ENCODE results near the gene ZDHHC11. TPM values are rescaled to one million over a fixed set of nuclear protein-coding genes. Genes with fewer than 3 reads are reported as not detected.

Gene ZDHHC11
- total RNA-seq, 1 donor from 2014 or later, result not detected

DNA sequence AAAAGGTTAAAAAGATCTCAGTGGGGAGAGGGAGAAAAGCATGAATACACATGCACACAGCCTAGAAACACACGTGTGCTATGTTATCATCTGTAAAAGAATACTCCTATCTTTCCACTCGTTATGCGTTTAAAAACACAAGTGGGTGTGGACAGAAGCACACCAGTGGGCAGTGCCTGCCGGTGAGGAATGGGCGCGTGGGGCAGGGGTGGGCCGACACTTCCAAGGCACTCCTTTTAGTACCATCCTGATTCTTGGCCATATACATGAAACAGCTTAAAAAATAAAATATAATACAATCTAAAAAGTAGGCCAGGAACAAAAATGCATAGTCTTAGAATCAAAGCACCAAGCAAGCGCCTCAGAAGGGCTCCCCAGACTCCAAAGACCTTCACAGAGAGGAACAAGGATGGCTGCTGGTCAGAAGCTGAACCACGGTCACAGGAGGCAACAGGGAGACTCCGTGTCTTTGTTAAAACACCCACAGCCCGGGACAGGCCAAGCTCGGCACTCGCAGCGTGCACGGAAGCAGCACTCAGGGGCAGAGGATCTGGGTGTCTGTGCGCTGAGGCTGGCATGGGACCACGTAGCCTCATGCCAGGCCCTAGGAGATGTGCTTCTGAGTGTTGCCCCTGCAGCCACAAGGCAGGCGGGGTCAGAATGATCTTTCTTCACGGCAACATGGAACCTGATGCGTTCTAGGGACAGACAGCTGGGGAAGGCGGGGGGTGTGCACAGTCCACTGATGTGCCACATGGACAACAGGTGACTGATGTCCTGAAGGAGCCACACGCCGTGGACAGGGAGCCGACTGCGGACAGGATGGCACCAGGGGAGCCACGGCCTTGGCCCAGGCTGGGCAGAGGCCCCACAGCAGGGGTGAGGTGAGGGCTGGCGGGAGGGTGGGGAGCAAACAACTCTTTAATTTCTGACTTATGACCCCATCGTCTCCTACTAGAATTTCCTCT is 25.9 kb upstream of the ZDHHC11 start:
- DNase-seq (ENCODE audit: low spot score in 2 of 2), result no peak
- TF ChIP-seq, protein P1, sequence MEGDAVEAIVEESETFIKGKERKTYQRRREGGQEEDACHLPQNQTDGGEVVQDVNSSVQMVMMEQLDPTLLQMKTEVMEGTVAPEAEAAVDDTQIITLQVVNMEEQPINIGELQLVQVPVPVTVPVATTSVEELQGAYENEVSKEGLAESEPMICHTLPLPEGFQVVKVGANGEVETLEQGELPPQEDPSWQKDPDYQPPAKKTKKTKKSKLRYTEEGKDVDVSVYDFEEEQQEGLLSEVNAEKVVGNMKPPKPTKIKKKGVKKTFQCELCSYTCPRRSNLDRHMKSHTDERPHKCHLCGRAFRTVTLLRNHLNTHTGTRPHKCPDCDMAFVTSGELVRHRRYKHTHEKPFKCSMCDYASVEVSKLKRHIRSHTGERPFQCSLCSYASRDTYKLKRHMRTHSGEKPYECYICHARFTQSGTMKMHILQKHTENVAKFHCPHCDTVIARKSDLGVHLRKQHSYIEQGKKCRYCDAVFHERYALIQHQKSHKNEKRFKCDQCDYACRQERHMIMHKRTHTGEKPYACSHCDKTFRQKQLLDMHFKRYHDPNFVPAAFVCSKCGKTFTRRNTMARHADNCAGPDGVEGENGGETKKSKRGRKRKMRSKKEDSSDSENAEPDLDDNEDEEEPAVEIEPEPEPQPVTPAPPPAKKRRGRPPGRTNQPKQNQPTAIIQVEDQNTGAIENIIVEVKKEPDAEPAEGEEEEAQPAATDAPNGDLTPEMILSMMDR (IDR thresholded peaks at IDR 0.05), result no peak
- intact Hi-C loops (cut with DNase I), result no loop called here
- no peak overlapping the region for H3K27ac ChIP-seq
- peaks cover 67 to 72% of the 10 kb centered on the region in 2 donors for H3K36me3 ChIP-seq
- no peaks in the 10 kb centered on the region for H3K27me3 ChIP-seq
- no peaks in the 10 kb centered on the region for H3K9me3 ChIP-seq
- no peak overlapping the region for H3K4me3 ChIP-seq
- H3K4me1 ChIP-seq, result no peaks in the 10 kb centered on the region

- intact Hi-C loops (cut with DNase I), result no loop called here
- no peak overlapping the region for H3K27ac ChIP-seq
- H3K4me1 ChIP-seq, result no peaks in the 10 kb centered on the region
- no peak overlapping the region for H3K4me3 ChIP-seq
- TF ChIP-seq, protein P1 (IDR thresholded peaks at IDR 0.05), result no peak
- DNase-seq (ENCODE audit: low spot score in 2 of 2), result no peak
- peaks cover 67 to 72% of the 10 kb centered on the region in 2 donors for H3K36me3 ChIP-seq
- H3K27me3 ChIP-seq, result no peaks in the 10 kb centered on the region
- no peaks in the 10 kb centered on the region for H3K9me3 ChIP-seq
These were observed 25.1 kb upstream of the ZDHHC11 start for GRCh38 chr5:875931-876330.

GRCh38 chr5:873328-873727 is 22.5 kb upstream of the ZDHHC11 start:
- Histone ChIP-seq H3K27me3 (no peaks in the 10 kb centered on the region), H3K27ac (no peak overlapping the region), H3K4me3 (no peak overlapping the region), H3K4me1 (no peaks in the 10 kb centered on the region), H3K9me3 (no peaks in the 10 kb centered on the region), H3K36me3 (peaks cover 90 to 93% of the 10 kb centered on the region in 2 donors)
- TF ChIP-seq, protein P1 (IDR thresholded peaks at IDR 0.05), result no peak
- intact Hi-C loops (cut with DNase I), result no loop called here
- no peak for DNase-seq (ENCODE audit: low spot score in 2 of 2)

GRCh38 chr5:872301-872700 is 21.5 kb upstream of the ZDHHC11 start:
- no peaks in the 10 kb centered on the region for H3K27me3 ChIP-seq
- no peak for DNase-seq (ENCODE audit: low spot score in 2 of 2)
- TF ChIP-seq, protein P1 (IDR thresholded peaks at IDR 0.05), result no peak
- H3K9me3 ChIP-seq, result no peaks in the 10 kb centered on the region
- H3K4me3 ChIP-seq, result no peak overlapping the region
- no peaks in the 10 kb centered on the region for H3K4me1 ChIP-seq
- peaks cover 91 to 93% of the 10 kb centered on the region in 2 donors for H3K36me3 ChIP-seq
- intact Hi-C loops (cut with DNase I), result no loop called here
- H3K27ac ChIP-seq, result no peak overlapping the region

GRCh38 chr5:871596-872298 is 21.0 kb upstream of the ZDHHC11 start:
- DNase-seq (ENCODE audit: low spot score in 2 of 2), result no peak
- peaks cover 91 to 93% of the 10 kb centered on the region in 2 donors for H3K36me3 ChIP-seq
- no peaks in the 10 kb centered on the region for H3K27me3 ChIP-seq
- TF ChIP-seq, protein P1 (IDR thresholded peaks at IDR 0.05), result no peak
- H3K9me3 ChIP-seq, result no peaks in the 10 kb centered on the region
- H3K4me3 ChIP-seq, result no peak overlapping the region
- intact Hi-C loops (cut with DNase I), result no loop called here
- no peak overlapping the region for H3K27ac ChIP-seq
- no peaks in the 10 kb centered on the region for H3K4me1 ChIP-seq

All from ascending aorta (tissue), 2 donors.